HEK293 (cell line): ENCODE measurements around the gene CDX1.

Experiments used
- CTCF ChIA-PET: fragments of 350-600 bp; formaldehyde crosslinking; extraction: SDS; loops from one replicate; lab custom pipeline; 2021; ENCODE audit warnings: antibody characterized with exemption; lab: Yijun Ruan, JAX
- POLR2A ChIA-PET: fragments of 300-600 bp; formaldehyde crosslinking; extraction: SDS; loops from one replicate; lab custom pipeline; 2020; ENCODE audit warnings: antibody characterized with exemption, inconsistent platforms; lab: Yijun Ruan, JAX
- H3K27ac ChIP-seq: fragments of 200-500 bp; sonication (Bioruptor generic); 2 replicates; pipeline ENCODE4 v1.5.1; 2014; ENCODE audit warnings: low read depth, low read length, control low read depth, inconsistent platforms; ENCODE audit errors: extremely low read depth
- H3K36me3 ChIP-seq, 2 experiments: fragments of 200-500 bp in 1 of 2; sonication (Bioruptor generic) in 1 of 2; 1 replicate in 1 of 2; 2 replicates in 1 of 2; pipeline ENCODE4 v1.5.1; 2014 to 2017; ENCODE audit warnings: inconsistent platforms in 2 of 2, low read length in 2 of 2; ENCODE audit not compliant: control insufficient read depth in 2 of 2, insufficient read depth in 1 of 2
- H3K4me1 ChIP-seq: fragments of 200-500 bp; sonication (Bioruptor generic); 2 replicates; pipeline ENCODE4 v1.5.1; 2014; ENCODE audit warnings: mild to moderate bottlenecking, low read length, inconsistent platforms; ENCODE audit not compliant: control insufficient read depth, insufficient read depth
- H3K4me3 ChIP-seq: 2 replicates; pipeline ENCODE4 v1.5.1; 2011; ENCODE audit warnings: low read depth, mild to moderate bottlenecking, control low read depth, low read length, moderate library complexity
- H3K9me3 ChIP-seq: fragments of 200-500 bp; sonication (Bioruptor generic); 2 replicates; pipeline ENCODE4 v1.5.1; 2014; ENCODE audit warnings: low read depth, low read length, inconsistent platforms; ENCODE audit not compliant: control insufficient read depth, insufficient read depth
- EGR2 ChIP-seq: fragments of 450-650 bp; formaldehyde crosslinking; IDR thresholded peaks from 2 replicates; pipeline ENCODE4 v1.5.1; 2016; ENCODE audit warnings: low read depth, missing biosample characterization, missing genetic modification characterization
- HOXA7 ChIP-seq: sonication (generic); formaldehyde crosslinking; IDR thresholded peaks from 2 replicates; pipeline ENCODE4 v1.8.1; 2022; ENCODE audit warnings: missing genetic modification reagents, borderline replicate concordance
- KLF16 ChIP-seq: fragments of 450-650 bp; formaldehyde crosslinking; IDR thresholded peaks from 2 replicates; pipeline ENCODE4 v1.5.1; 2017; ENCODE audit warnings: missing biosample characterization, missing genetic modification characterization
- SETDB1 ChIP-seq: IDR thresholded peaks from one replicate; pipeline ENCODE4 v1.6.1; 2017; ENCODE audit warnings: mild to moderate bottlenecking, low read length, moderate library complexity, mixed read lengths; ENCODE audit not compliant: insufficient read length
- ZBTB20 ChIP-seq: fragments of 450-650 bp; formaldehyde crosslinking; IDR thresholded peaks from 2 replicates; pipeline ENCODE4 v1.5.1; 2016; ENCODE audit warnings: missing biosample characterization, missing genetic modification characterization
- ZBTB8A ChIP-seq: fragments of 450-650 bp; formaldehyde crosslinking; IDR thresholded peaks from 2 replicates; pipeline ENCODE4 v1.5.1; 2016; ENCODE audit warnings: missing biosample characterization, missing genetic modification characterization
- ZFHX2 ChIP-seq: fragments of 450-650 bp; formaldehyde crosslinking; conservative IDR thresholded peaks from 2 replicates; pipeline ENCODE4 v1.5.1; 2016; ENCODE audit warnings: missing biosample characterization, missing genetic modification characterization
- ZFP3 ChIP-seq: fragments of 450-650 bp; formaldehyde crosslinking; IDR thresholded peaks from 2 replicates; pipeline ENCODE4 v1.5.1; 2016; ENCODE audit warnings: low read depth, missing biosample characterization, missing genetic modification characterization
- ZNF138 ChIP-seq: fragments of 450-650 bp; formaldehyde crosslinking; IDR thresholded peaks from 2 replicates; pipeline ENCODE4 v1.5.1; 2016; ENCODE audit warnings: missing biosample characterization, missing genetic modification characterization, borderline replicate concordance
- ZNF184 ChIP-seq: fragments of 450-650 bp; IDR thresholded peaks from 2 replicates; pipeline ENCODE4 v1.5.1; 2018; ENCODE audit warnings: missing biosample characterization, mild to moderate bottlenecking, missing genetic modification characterization
- ZNF341 ChIP-seq: fragments of 450-650 bp; formaldehyde crosslinking; IDR thresholded peaks from 2 replicates; pipeline ENCODE4; 2016; ENCODE audit warnings: low read depth, missing biosample characterization, missing genetic modification characterization
- ZNF354C ChIP-seq: fragments of 450-650 bp; formaldehyde crosslinking; IDR thresholded peaks from 2 replicates; pipeline ENCODE4 v1.5.1; 2016; ENCODE audit warnings: missing biosample characterization, missing genetic modification characterization, low read depth, borderline replicate concordance
- ZNF548 ChIP-seq: fragments of 450-650 bp; formaldehyde crosslinking; IDR thresholded peaks from 2 replicates; pipeline ENCODE4 v1.5.1; 2016; ENCODE audit warnings: missing biosample characterization, missing genetic modification characterization
- ZNF660 ChIP-seq: fragments of 450-650 bp; IDR thresholded peaks from 2 replicates; pipeline ENCODE4 v1.5.1; 2018; ENCODE audit warnings: missing biosample characterization, mild to moderate bottlenecking, missing genetic modification characterization
- ZNF677 ChIP-seq: fragments of 450-650 bp; IDR thresholded peaks from 2 replicates; pipeline ENCODE4 v1.5.0; 2018; ENCODE audit warnings: missing biosample characterization, mild to moderate bottlenecking, missing genetic modification characterization, moderate library complexity
- TF ChIP-seq, protein P1 (sequence below): fragments of 450-650 bp; formaldehyde crosslinking; IDR thresholded peaks from 2 replicates; pipeline ENCODE4 v1.5.1; 2016; ENCODE audit warnings: missing biosample characterization, missing genetic modification characterization
- TF ChIP-seq, protein P2 (sequence below): fragments of 450-650 bp; formaldehyde crosslinking; IDR thresholded peaks from 2 replicates; pipeline ENCODE4 v1.5.1; 2016; ENCODE audit warnings: missing biosample characterization, missing genetic modification characterization
- TF ChIP-seq, protein P3 (sequence below): fragments of 450-650 bp; formaldehyde crosslinking; IDR thresholded peaks from 2 replicates; pipeline ENCODE4 v1.5.1; 2016; ENCODE audit warnings: missing biosample characterization, missing genetic modification characterization
- TF ChIP-seq, protein P4 (sequence below): fragments of 450-650 bp; formaldehyde crosslinking; IDR thresholded peaks from 2 replicates; pipeline ENCODE4 v1.5.1; 2017; ENCODE audit warnings: missing biosample characterization, missing genetic modification characterization
- TF ChIP-seq, protein P5 (sequence below): fragments of 450-650 bp; formaldehyde crosslinking; IDR thresholded peaks from 2 replicates; pipeline ENCODE4; 2016; ENCODE audit warnings: missing biosample characterization, missing genetic modification characterization
- TF ChIP-seq, protein P6 (sequence below): fragments of 450-650 bp; formaldehyde crosslinking; IDR thresholded peaks from 2 replicates; pipeline ENCODE4 v1.5.1; 2016; ENCODE audit warnings: missing biosample characterization, missing genetic modification characterization
- TF ChIP-seq, protein P7 (sequence below): fragments of 450-650 bp; formaldehyde crosslinking; IDR thresholded peaks from 2 replicates; pipeline ENCODE4 v1.5.1; 2016; ENCODE audit warnings: missing biosample characterization, missing genetic modification characterization
- TF ChIP-seq, protein P8 (sequence below): fragments of 450-650 bp; formaldehyde crosslinking; IDR thresholded peaks from 2 replicates; pipeline ENCODE4 v1.5.1; 2016; ENCODE audit warnings: missing biosample characterization, missing genetic modification characterization

The CDX1 gene

DNA sequence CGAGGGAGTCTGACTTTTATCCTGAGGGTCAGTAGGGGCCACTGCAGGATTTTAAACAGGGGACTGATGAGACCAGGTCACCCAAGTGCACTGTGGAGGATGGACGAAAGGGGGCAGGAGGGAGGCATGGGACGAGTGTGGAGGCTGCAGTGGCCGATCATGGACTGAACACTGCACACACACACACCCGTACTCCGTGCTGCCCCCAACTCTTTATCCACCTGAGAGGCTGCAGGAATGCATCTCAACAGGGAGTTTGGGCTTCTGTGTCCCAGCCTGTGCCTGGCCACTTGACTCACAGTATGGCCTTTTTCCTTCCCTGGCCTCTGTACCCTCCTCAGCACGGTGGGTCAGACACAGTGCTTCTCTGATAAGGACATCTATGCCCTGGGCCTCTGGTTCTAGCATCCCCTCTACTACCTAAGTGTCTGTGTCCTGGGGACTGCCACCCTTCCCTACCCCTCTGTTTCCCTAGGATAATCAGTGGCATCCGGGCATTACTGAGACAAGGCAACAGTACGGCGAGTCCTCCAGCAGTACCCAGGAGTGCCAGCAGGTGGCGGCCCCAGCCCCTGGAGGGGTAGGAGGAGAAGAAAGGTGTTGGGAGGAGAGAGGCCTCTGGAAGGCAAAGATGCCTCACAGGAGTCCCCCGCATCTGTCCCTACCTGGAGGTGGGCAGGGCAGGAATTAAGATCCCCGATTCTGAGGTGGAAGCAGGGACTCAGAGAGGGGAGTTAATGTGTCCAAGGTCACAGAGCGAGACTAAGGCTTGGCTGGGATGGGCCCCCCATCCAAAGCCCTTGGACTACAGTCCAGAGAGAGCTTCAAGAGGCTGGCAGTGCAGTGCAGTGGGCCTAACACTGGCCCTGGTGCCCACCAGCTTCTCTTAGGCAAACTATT lies 5.1 kb upstream of the CDX1 start:
- H3K4me1 ChIP-seq, result no peaks in the 10 kb centered on the region
- TF ChIP-seq ZBTB20 (tag by site-specific recombination), result no peak
- TF ChIP-seq, protein P1, sequence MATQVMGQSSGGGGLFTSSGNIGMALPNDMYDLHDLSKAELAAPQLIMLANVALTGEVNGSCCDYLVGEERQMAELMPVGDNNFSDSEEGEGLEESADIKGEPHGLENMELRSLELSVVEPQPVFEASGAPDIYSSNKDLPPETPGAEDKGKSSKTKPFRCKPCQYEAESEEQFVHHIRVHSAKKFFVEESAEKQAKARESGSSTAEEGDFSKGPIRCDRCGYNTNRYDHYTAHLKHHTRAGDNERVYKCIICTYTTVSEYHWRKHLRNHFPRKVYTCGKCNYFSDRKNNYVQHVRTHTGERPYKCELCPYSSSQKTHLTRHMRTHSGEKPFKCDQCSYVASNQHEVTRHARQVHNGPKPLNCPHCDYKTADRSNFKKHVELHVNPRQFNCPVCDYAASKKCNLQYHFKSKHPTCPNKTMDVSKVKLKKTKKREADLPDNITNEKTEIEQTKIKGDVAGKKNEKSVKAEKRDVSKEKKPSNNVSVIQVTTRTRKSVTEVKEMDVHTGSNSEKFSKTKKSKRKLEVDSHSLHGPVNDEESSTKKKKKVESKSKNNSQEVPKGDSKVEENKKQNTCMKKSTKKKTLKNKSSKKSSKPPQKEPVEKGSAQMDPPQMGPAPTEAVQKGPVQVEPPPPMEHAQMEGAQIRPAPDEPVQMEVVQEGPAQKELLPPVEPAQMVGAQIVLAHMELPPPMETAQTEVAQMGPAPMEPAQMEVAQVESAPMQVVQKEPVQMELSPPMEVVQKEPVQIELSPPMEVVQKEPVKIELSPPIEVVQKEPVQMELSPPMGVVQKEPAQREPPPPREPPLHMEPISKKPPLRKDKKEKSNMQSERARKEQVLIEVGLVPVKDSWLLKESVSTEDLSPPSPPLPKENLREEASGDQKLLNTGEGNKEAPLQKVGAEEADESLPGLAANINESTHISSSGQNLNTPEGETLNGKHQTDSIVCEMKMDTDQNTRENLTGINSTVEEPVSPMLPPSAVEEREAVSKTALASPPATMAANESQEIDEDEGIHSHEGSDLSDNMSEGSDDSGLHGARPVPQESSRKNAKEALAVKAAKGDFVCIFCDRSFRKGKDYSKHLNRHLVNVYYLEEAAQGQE, result no peak
- TF ChIP-seq ZNF138, result no peak
- TF ChIP-seq, protein P2, sequence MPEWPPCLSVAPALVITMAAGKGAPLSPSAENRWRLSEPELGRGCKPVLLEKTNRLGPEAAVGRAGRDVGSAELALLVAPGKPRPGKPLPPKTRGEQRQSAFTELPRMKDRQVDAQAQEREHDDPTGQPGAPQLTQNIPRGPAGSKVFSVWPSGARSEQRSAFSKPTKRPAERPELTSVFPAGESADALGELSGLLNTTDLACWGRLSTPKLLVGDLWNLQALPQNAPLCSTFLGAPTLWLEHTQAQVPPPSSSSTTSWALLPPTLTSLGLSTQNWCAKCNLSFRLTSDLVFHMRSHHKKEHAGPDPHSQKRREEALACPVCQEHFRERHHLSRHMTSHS (tag by site-specific recombination), result no peak
- no peak for TF ChIP-seq ZNF184 (tag by site-specific recombination)
- TF ChIP-seq, protein P3, sequence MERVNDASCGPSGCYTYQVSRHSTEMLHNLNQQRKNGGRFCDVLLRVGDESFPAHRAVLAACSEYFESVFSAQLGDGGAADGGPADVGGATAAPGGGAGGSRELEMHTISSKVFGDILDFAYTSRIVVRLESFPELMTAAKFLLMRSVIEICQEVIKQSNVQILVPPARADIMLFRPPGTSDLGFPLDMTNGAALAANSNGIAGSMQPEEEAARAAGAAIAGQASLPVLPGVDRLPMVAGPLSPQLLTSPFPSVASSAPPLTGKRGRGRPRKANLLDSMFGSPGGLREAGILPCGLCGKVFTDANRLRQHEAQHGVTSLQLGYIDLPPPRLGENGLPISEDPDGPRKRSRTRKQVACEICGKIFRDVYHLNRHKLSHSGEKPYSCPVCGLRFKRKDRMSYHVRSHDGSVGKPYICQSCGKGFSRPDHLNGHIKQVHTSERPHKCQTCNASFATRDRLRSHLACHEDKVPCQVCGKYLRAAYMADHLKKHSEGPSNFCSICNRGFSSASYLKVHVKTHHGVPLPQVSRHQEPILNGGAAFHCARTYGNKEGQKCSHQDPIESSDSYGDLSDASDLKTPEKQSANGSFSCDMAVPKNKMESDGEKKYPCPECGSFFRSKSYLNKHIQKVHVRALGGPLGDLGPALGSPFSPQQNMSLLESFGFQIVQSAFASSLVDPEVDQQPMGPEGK (tag by site-specific recombination), result no peak
- no peak for TF ChIP-seq ZNF354C (tag by site-specific recombination)
- TF ChIP-seq, protein P4, sequence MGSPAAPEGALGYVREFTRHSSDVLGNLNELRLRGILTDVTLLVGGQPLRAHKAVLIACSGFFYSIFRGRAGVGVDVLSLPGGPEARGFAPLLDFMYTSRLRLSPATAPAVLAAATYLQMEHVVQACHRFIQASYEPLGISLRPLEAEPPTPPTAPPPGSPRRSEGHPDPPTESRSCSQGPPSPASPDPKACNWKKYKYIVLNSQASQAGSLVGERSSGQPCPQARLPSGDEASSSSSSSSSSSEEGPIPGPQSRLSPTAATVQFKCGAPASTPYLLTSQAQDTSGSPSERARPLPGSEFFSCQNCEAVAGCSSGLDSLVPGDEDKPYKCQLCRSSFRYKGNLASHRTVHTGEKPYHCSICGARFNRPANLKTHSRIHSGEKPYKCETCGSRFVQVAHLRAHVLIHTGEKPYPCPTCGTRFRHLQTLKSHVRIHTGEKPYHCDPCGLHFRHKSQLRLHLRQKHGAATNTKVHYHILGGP (tag by site-specific recombination), result no peak
- TF ChIP-seq EGR2 (tag by site-specific recombination), result no peak
- no peak for TF ChIP-seq KLF16 (tag by site-specific recombination)
- TF ChIP-seq HOXA7 (CRISPR knock-in tag), result no peak
- no peak for TF ChIP-seq ZBTB8A
- TF ChIP-seq ZNF548 (tag by site-specific recombination), result no peak
- TF ChIP-seq, protein P5, sequence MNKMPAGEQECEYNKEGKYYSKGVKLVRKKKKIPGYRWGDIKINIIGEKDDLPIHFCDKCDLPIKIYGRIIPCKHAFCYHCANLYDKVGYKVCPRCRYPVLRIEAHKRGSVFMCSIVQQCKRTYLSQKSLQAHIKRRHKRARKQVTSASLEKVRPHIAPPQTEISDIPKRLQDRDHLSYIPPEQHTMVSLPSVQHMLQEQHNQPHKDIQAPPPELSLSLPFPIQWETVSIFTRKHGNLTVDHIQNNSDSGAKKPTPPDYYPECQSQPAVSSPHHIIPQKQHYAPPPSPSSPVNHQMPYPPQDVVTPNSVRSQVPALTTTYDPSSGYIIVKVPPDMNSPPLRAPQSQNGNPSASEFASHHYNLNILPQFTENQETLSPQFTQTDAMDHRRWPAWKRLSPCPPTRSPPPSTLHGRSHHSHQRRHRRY (tag by site-specific recombination), result no peak
- TF ChIP-seq, protein P6, sequence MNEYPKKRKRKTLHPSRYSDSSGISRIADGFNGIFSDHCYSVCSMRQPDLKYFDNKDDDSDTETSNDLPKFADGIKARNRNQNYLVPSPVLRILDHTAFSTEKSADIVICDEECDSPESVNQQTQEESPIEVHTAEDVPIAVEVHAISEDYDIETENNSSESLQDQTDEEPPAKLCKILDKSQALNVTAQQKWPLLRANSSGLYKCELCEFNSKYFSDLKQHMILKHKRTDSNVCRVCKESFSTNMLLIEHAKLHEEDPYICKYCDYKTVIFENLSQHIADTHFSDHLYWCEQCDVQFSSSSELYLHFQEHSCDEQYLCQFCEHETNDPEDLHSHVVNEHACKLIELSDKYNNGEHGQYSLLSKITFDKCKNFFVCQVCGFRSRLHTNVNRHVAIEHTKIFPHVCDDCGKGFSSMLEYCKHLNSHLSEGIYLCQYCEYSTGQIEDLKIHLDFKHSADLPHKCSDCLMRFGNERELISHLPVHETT (tag by site-specific recombination), result no peak
- no peak for TF ChIP-seq ZNF677
- TF ChIP-seq SETDB1, result no peak
- TF ChIP-seq ZFHX2, result no peak
- TF ChIP-seq ZNF341 (tag by site-specific recombination), result no peak
- TF ChIP-seq ZFP3 (tag by site-specific recombination), result no peak
- no peak for TF ChIP-seq ZNF660 (tag by site-specific recombination)
- TF ChIP-seq, protein P7, sequence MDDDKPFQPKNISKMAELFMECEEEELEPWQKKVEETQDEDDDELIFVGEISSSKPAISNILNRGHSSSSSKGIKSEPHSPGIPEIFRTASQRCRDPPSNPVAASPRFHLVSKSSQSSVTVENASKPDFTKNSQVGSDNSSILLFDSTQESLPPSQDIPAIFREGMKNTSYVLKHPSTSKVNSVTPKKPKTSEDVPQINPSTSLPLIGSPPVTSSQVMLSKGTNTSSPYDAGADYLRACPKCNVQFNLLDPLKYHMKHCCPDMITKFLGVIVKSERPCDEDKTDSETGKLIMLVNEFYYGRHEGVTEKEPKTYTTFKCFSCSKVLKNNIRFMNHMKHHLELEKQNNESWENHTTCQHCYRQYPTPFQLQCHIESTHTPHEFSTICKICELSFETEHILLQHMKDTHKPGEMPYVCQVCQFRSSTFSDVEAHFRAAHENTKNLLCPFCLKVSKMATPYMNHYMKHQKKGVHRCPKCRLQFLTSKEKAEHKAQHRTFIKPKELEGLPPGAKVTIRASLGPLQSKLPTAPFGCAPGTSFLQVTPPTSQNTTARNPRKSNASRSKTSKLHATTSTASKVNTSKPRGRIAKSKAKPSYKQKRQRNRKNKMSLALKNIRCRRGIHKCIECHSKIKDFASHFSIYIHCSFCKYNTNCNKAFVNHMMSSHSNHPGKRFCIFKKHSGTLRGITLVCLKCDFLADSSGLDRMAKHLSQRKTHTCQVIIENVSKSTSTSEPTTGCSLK, result no peak
- TF ChIP-seq, protein P8, sequence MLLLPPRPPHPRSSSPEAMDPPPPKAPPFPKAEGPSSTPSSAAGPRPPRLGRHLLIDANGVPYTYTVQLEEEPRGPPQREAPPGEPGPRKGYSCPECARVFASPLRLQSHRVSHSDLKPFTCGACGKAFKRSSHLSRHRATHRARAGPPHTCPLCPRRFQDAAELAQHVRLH (tag by site-specific recombination), result no peak

More for the DNA sequence above, 5.1 kb upstream of the CDX1 start:
- Histone ChIP-seq H3K9me3 (no peaks in the 10 kb centered on the region), H3K4me3 (peak overlapping the region; percentile 10; the same call in 1 of the 2 replicates), H3K36me3 (no peaks in the 10 kb centered on the region), H3K27ac (0 out of 2 replicates have a peak overlapping the region, but pooled peaks have one; percentile 3)
- POLR2A ChIA-PET, result no interaction called here
- CTCF ChIA-PET, result interaction anchor here (0.6 to 2.1 kb wide), 29 partner anchors 8 to 619 kb away, joined by 3 to 20 read pairs (median 4); no protein-coding TSS in a partner anchor
